Hepatocyte (in vitro differentiated cells): ENCODE measurements around the gene PCYOX1L.

Source experiments
- EZH2 ChIP-seq: fragments of 200-600 bp; sonication (generic); IDR thresholded peaks from 2 replicates; pipeline ENCODE4 v1.6.1; 2016; ENCODE audit warnings: antibody characterized with exemption, mild to moderate bottlenecking, borderline replicate concordance
- TF ChIP-seq, protein P1 (sequence below): fragments of 200-600 bp; sonication (generic); IDR thresholded peaks from 2 replicates; pipeline ENCODE4 v1.5.1; 2016; ENCODE audit warnings: antibody characterized with exemption, mild to moderate bottlenecking; ENCODE audit not compliant: poor library complexity

DNA sequence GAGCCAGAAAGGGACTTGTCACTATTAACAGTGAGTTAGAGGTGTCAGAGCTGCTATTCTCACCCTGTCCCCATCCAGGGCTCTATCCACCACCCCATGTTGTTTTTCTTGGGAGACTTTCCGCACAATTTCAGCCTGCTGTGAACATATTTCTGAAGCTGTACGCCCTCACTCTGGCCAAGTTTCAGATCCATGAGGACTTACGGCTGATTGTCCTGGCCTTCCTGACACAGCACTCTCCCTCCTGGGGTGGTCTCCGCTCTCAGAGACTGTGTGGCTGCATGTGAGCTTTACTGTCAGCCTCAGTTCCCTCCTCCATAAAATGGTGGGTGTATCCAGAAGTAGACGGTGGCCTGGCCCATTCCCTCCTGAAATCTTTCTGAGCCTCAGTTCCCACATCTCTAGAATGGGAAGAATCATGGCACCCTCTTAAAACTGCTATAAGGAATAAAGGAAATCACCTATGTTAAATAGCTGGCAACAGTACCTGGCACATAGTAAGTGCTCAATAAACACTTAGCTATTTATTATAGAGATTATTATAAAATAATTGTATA is 22.1 kb downstream of the PCYOX1L start:
- TF ChIP-seq, protein P1, sequence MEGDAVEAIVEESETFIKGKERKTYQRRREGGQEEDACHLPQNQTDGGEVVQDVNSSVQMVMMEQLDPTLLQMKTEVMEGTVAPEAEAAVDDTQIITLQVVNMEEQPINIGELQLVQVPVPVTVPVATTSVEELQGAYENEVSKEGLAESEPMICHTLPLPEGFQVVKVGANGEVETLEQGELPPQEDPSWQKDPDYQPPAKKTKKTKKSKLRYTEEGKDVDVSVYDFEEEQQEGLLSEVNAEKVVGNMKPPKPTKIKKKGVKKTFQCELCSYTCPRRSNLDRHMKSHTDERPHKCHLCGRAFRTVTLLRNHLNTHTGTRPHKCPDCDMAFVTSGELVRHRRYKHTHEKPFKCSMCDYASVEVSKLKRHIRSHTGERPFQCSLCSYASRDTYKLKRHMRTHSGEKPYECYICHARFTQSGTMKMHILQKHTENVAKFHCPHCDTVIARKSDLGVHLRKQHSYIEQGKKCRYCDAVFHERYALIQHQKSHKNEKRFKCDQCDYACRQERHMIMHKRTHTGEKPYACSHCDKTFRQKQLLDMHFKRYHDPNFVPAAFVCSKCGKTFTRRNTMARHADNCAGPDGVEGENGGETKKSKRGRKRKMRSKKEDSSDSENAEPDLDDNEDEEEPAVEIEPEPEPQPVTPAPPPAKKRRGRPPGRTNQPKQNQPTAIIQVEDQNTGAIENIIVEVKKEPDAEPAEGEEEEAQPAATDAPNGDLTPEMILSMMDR = no peak
- no peak for TF ChIP-seq EZH2
